Thyroid gland (tissue), 4 donors: ENCODE measurements around the gene TOGARAM1. TPM values are rescaled to one million over a fixed set of nuclear protein-coding genes. Genes with fewer than 3 reads are reported as not detected.

Experiments
- DNase-seq, 2 donors: peaks; one replicate each; pipeline ENCODE4 v3.0.0-alpha.2; 2019
- H3K27ac ChIP-seq, 3 donors: fragments of 200-600 bp; sonication (generic); 1 replicate in 2 of 3; 2 replicates in 1 of 3; pipeline ENCODE4 v1.5.1; 2016 to 2019; ENCODE audit warnings: mild to moderate bottlenecking in 1 of 3, moderate library complexity in 1 of 3
- H3K27me3 ChIP-seq: fragments of 200-600 bp; sonication (generic); one replicate; pipeline ENCODE4 v1.5.1; 2019
- H3K36me3 ChIP-seq, 2 donors: fragments of 200-600 bp; sonication (generic); one replicate each; pipeline ENCODE4 v1.5.1; 2016 to 2019
- H3K4me1 ChIP-seq, 2 donors: fragments of 200-600 bp; sonication (generic); one replicate each; pipeline ENCODE4 v1.5.1; 2017 to 2019
- H3K4me3 ChIP-seq, 3 donors: fragments of 200-600 bp; sonication (generic); replicated peaks in 1 of 3; 1 replicate in 2 of 3; 2 replicates in 1 of 3; pipeline ENCODE4 v1.5.1; 2016; ENCODE audit warnings: mild to moderate bottlenecking in 1 of 3
- H3K9me3 ChIP-seq: fragments of 200-600 bp; sonication (generic); one replicate; pipeline ENCODE4 v1.5.1; 2017
- CTCF ChIP-seq, 6 experiments: fragments of 200-600 bp in 3 of 6; fragments of 450-650 bp in 3 of 6; sonication (generic) in 3 of 6; IDR thresholded peaks; one replicate each; pipeline ENCODE4 v1.5.1; 2016 to 2019; ENCODE audit warnings: antibody characterized with exemption in 6 of 6, mild to moderate bottlenecking in 2 of 6, inconsistent platforms in 1 of 6, moderate library complexity in 1 of 6
- POLR2A ChIP-seq, 2 donors: fragments of 450-650 bp; IDR thresholded peaks; one replicate each; pipeline ENCODE4 v1.6.1; 2017; ENCODE audit warnings: antibody characterized with exemption in 2 of 2, mild to moderate bottlenecking in 2 of 2, moderate library complexity in 1 of 2
- WGBS, 2 donors: methylation state at CpG; one replicate each; pipeline ENCODE4 v1.1.5; 2017; 5-methylcytosine and 5-hydroxymethylcytosine counted together
- intact Hi-C: fragments of 100-400 bp; cut with DNase I; formaldehyde crosslinking; loops from one replicate; pipeline ENCODE4 v1.15.1; 2023
- total RNA-seq, 4 donors: library from RNA; depleted of rRNA; stranded (reverse); fragments of >200 nt; gene quantifications; one replicate each; pipeline ENCODE4 v1.2.3, GENCODE V29; 2016

Gene TOGARAM1
- total RNA-seq, 4 donors from 2014 or later = 30.3 to 54.8 (median 36.2) TPM

- H3K4me1 ChIP-seq = no peaks in the 10 kb centered on the region
- H3K27me3 ChIP-seq = no peaks in the 10 kb centered on the region
- no peak overlapping the region for H3K4me3 ChIP-seq
- no peaks in the 10 kb centered on the region for H3K9me3 ChIP-seq
- H3K36me3 ChIP-seq = peaks cover 12 to 29% of the 10 kb centered on the region in 2 donors
- H3K27ac ChIP-seq = no peak overlapping the region
- intact Hi-C loops = no loop called here
- no peak for DNase-seq
- TF ChIP-seq CTCF (IDR thresholded peaks at IDR 0.05) (no peak), POLR2A (IDR thresholded peaks at IDR 0.05) (no peak)
Observed at GRCh38 chr14:45034730-45035129, 72.7 kb downstream of the TOGARAM1 start.

GRCh38 chr14:45038256-45038655, 76.3 kb downstream of the TOGARAM1 start:
- H3K9me3 ChIP-seq = no peaks in the 10 kb centered on the region
- intact Hi-C loops = no loop called here
- no peaks in the 10 kb centered on the region for H3K4me1 ChIP-seq
- H3K27me3 ChIP-seq = no peaks in the 10 kb centered on the region
- no peak overlapping the region for H3K27ac ChIP-seq
- no peak for DNase-seq
- peaks cover 12 to 19% of the 10 kb centered on the region in 2 donors for H3K36me3 ChIP-seq
- H3K4me3 ChIP-seq = no peak overlapping the region
- 94 to 100% methylated on average over 1 to 5 of the region's 5 CpGs for WGBS, 2 donors
- TF ChIP-seq POLR2A (IDR thresholded peaks at IDR 0.05) = no peak
- TF ChIP-seq CTCF (IDR thresholded peaks at IDR 0.05) = no peak

GRCh38 chr14:45038865-45039264, 76.9 kb downstream of the TOGARAM1 start:
- no peaks in the 10 kb centered on the region for H3K9me3 ChIP-seq
- H3K36me3 ChIP-seq = peaks cover 12 to 17% of the 10 kb centered on the region in 2 donors
- no peak for TF ChIP-seq POLR2A (IDR thresholded peaks at IDR 0.05)
- TF ChIP-seq CTCF (IDR thresholded peaks at IDR 0.05) = no peak
- DNase-seq = no peak
- H3K4me3 ChIP-seq = no peak overlapping the region
- no peak overlapping the region for H3K27ac ChIP-seq
- no peaks in the 10 kb centered on the region for H3K27me3 ChIP-seq
- intact Hi-C loops = no loop called here
- H3K4me1 ChIP-seq = no peaks in the 10 kb centered on the region
- WGBS, 2 donors = 90 to 100% methylated on average over 2 to 5 of the region's 5 CpGs

- Histone ChIP-seq H3K4me3 (no peak overlapping the region), H3K27me3 (no peaks in the 10 kb centered on the region), H3K9me3 (no peaks in the 10 kb centered on the region), H3K36me3 (peaks cover 12% of the 10 kb centered on the region in 2 donors), H3K27ac (no peak overlapping the region), H3K4me1 (no peaks in the 10 kb centered on the region)
- intact Hi-C loops = no loop called here
- no peak for DNase-seq
- no peak for TF ChIP-seq POLR2A (IDR thresholded peaks at IDR 0.05)
- 94 to 100% methylated on average over 2 of the region's 2 CpGs for WGBS, 2 donors
Observed at GRCh38 chr14:45039390-45039789, 77.4 kb downstream of the TOGARAM1 start.

GRCh38 chr14:45041641-45042040, 79.7 kb downstream of the TOGARAM1 start:
- Histone ChIP-seq H3K9me3 (no peaks in the 10 kb centered on the region), H3K27ac (no peak overlapping the region), H3K4me1 (no peaks in the 10 kb centered on the region), H3K27me3 (no peaks in the 10 kb centered on the region), H3K36me3 (peaks cover 9 to 12% of the 10 kb centered on the region in 2 donors), H3K4me3 (no peak overlapping the region)
- TF ChIP-seq POLR2A (IDR thresholded peaks at IDR 0.05) = no peak
- TF ChIP-seq CTCF (IDR thresholded peaks at IDR 0.05) = no peak
- intact Hi-C loops = no loop called here
- peak; percentile 70 to 77 for DNase-seq
- WGBS, 2 donors = 56 to 72% methylated on average over 5 of the region's 5 CpGs

- Histone ChIP-seq H3K27ac (no peak overlapping the region), H3K9me3 (no peaks in the 10 kb centered on the region), H3K27me3 (no peaks in the 10 kb centered on the region), H3K4me1 (no peaks in the 10 kb centered on the region), H3K4me3 (no peak overlapping the region), H3K36me3 (peaks cover 0 to 6% of the 10 kb centered on the region in 2 donors)
- TF ChIP-seq CTCF (IDR thresholded peaks at IDR 0.05) = no peak
- TF ChIP-seq POLR2A (IDR thresholded peaks at IDR 0.05) = no peak
- 95 to 96% methylated on average over 5 of the region's 5 CpGs for WGBS, 2 donors
- DNase-seq = no peak
- intact Hi-C loops = no loop called here
Observed at GRCh38 chr14:45044638-45045037, 82.6 kb downstream of the TOGARAM1 start.
